BE2C (cell line): Measurements from ENCODE around the gene USP36.

ENCODE experiments used
- DNase-seq: peaks from one replicate; pipeline ENCODE4 v3.0.0-alpha.2; 2020
- H3K27me3 ChIP-seq: fragments of 250-450 bp; sonication (Bioruptor Pico); 2 replicates; pipeline ENCODE4 v1.5.1; 2020; ENCODE audit warnings: mild to moderate bottlenecking
- H3K36me3 ChIP-seq: fragments of 250-450 bp; sonication (Bioruptor Pico); 2 replicates; pipeline ENCODE4 v1.5.1; 2020; ENCODE audit warnings: mild to moderate bottlenecking
- H3K4me1 ChIP-seq: fragments of 250-450 bp; sonication (Bioruptor Pico); 2 replicates; pipeline ENCODE4 v1.5.1; 2020
- H3K4me3 ChIP-seq: 2 replicates; pipeline ENCODE4 v1.5.1; 2011; ENCODE audit warnings: low read depth, low read length
- H3K9me3 ChIP-seq: fragments of 250-450 bp; sonication (Bioruptor Pico); 2 replicates; pipeline ENCODE4 v1.5.1; 2020
- CTCF ChIP-seq: IDR thresholded peaks from 2 replicates; pipeline ENCODE4 v1.5.1; 2012; ENCODE audit warnings: mild to moderate bottlenecking, low read depth, low read length

The USP36 gene

DNA sequence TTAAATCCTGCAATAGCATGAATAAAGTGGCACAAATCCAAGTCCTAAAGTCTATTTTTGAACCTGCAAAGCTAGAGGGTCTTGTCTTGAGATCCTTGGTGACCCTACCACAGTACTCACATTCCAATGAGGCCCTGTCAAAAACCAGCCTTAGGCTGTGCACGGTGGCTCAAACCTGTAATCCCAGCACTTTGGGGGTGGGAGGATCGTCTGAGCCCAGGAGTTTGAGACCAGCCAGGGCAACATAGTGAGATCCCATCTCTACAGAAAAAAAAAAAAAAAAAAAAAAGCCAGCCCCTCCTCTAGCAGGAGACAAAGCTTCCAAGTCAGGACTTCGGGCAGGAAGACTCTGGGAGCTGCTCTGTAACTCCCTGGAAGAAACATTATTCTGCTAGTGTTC lies 74.8 kb downstream of the USP36 start:
- TF ChIP-seq CTCF, result no peak
- Histone ChIP-seq H3K36me3 (no peaks in the 10 kb centered on the region; the same call in 1 of the 2 replicates), H3K27me3 (no peaks in the 10 kb centered on the region), H3K9me3 (no peaks in the 10 kb centered on the region), H3K4me1 (no peaks in the 10 kb centered on the region), H3K4me3 (no peak overlapping the region)
- DNase-seq, result no peak

- no peak for TF ChIP-seq CTCF
- no peaks in the 10 kb centered on the region for H3K4me1 ChIP-seq
- H3K9me3 ChIP-seq, result no peaks in the 10 kb centered on the region
- no peak overlapping the region for H3K4me3 ChIP-seq
- no peaks in the 10 kb centered on the region for H3K27me3 ChIP-seq
- no peaks in the 10 kb centered on the region; the same call in 1 of the 2 replicates for H3K36me3 ChIP-seq
- DNase-seq, result no peak
These were observed 75.7 kb downstream of the USP36 start for GRCh38 chr17:78764871-78765270.

DNA sequence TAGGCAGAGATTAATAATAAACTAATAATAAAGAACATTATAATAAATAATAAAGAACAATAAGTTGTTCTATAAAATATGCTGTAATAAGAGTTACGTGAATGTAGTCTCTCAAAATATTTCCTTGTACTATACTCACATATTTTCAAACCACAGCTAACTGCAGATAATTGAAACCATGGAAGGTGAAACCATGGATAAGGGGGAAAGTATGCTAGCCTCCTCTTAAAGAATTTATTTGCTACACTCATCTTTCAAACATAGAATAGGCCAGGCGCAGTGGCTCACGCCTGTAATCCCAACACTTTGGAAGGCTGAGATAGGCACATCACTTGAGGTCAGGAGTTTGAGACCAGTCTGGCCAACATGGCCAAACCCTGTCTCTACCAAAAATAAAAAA lies 77.1 kb downstream of the USP36 start:
- Histone ChIP-seq H3K4me1 (peaks cover 9% of the 10 kb centered on the region), H3K9me3 (no peaks in the 10 kb centered on the region), H3K4me3 (no peak overlapping the region), H3K27me3 (no peaks in the 10 kb centered on the region), H3K36me3 (no peaks in the 10 kb centered on the region; the same call in 1 of the 2 replicates)
- no peak for DNase-seq
- no peak for TF ChIP-seq CTCF

GRCh38 chr17:78761789-78762406 lies 78.7 kb downstream of the USP36 start:
- Histone ChIP-seq H3K9me3 (no peaks in the 10 kb centered on the region), H3K4me3 (no peak overlapping the region), H3K36me3 (no peaks in the 10 kb centered on the region; the same call in 1 of the 2 replicates), H3K27me3 (no peaks in the 10 kb centered on the region), H3K4me1 (peaks cover 9% of the 10 kb centered on the region)
- no peak for DNase-seq
- TF ChIP-seq CTCF, result no peak

GRCh38 chr17:78759969-78760352 lies 80.7 kb downstream of the USP36 start:
- Histone ChIP-seq H3K4me3 (no peak overlapping the region), H3K4me1 (peaks cover 9% of the 10 kb centered on the region)
- no peak for DNase-seq

More at GRCh38 chr17:78759969-78760352, 80.7 kb downstream of the USP36 start:
- Histone ChIP-seq H3K9me3 (no peaks in the 10 kb centered on the region), H3K27me3 (no peaks in the 10 kb centered on the region), H3K36me3 (no peaks in the 10 kb centered on the region; the same call in 1 of the 2 replicates)
- TF ChIP-seq CTCF, result no peak
